Activated CD4-positive, alpha-beta T cell treated with anti-CD3 and anti-CD28 coated beads for 48 hours (primary cell): ENCODE results near the gene SEMA5B.
A peak's percentile ranks its signal among the peaks of the same experiment; 100 is the strongest.

Experiments
- DNase-seq: peaks from one replicate; pipeline ENCODE4 v3.0.0-alpha.2; 2020

The SEMA5B gene

GRCh38 chr3:122919291-122919610 lies 108.3 kb downstream of the SEMA5B start:
- DNase-seq, result no peak

- no peak for DNase-seq
These were observed 108.8 kb downstream of the SEMA5B start for GRCh38 chr3:122918576-122919290.

GRCh38 chr3:122917412-122917811 lies 110.2 kb downstream of the SEMA5B start:
- DNase-seq, result no peak

GRCh38 chr3:122916580-122916979 lies 111.0 kb downstream of the SEMA5B start:
- DNase-seq, result no peak

GRCh38 chr3:122916084-122916483 lies 111.5 kb downstream of the SEMA5B start:
- no peak for DNase-seq

GRCh38 chr3:122915300-122916055 lies 112.1 kb downstream of the SEMA5B start:
- DNase-seq, result no peak

GRCh38 chr3:122913539-122914100 lies 113.9 kb downstream of the SEMA5B start:
- no peak for DNase-seq

- no peak for DNase-seq
These were observed 114.6 kb downstream of the SEMA5B start for GRCh38 chr3:122912772-122913538.

GRCh38 chr3:122911901-122912300 lies 115.7 kb downstream of the SEMA5B start:
- no peak for DNase-seq

- DNase-seq, result no peak
These were observed 119.3 kb downstream of the SEMA5B start for GRCh38 chr3:122908251-122908650.

GRCh38 chr3:122907471-122907870 lies 120.1 kb downstream of the SEMA5B start:
- DNase-seq, result no peak

GRCh38 chr3:122903171-122903570 lies 124.4 kb downstream of the SEMA5B start:
- DNase-seq, result no peak

- DNase-seq, result no peak
These were observed 125.2 kb downstream of the SEMA5B start for GRCh38 chr3:122902326-122902725.

- no peak for DNase-seq
These were observed 129.3 kb downstream of the SEMA5B start for GRCh38 chr3:122898298-122898697.

GRCh38 chr3:122893754-122894668 lies 133.6 kb downstream of the SEMA5B start:
- no peak for DNase-seq

- no peak for DNase-seq
These were observed 134.3 kb downstream of the SEMA5B start for GRCh38 chr3:122893282-122893681.

GRCh38 chr3:122892118-122892960 lies 135.2 kb downstream of the SEMA5B start:
- no peak for DNase-seq

- DNase-seq, result no peak
These were observed 136.8 kb downstream of the SEMA5B start for GRCh38 chr3:122890720-122891220.

- peak; percentile 12 for DNase-seq
These were observed 137.4 kb downstream of the SEMA5B start for GRCh38 chr3:122890077-122890719.

GRCh38 chr3:122886946-122887345 lies 140.6 kb downstream of the SEMA5B start:
- DNase-seq, result no peak

GRCh38 chr3:122886251-122886650 lies 141.3 kb downstream of the SEMA5B start:
- DNase-seq, result no peak
